Liver (tissue), 9 donors: Measurements from ENCODE around the gene BTBD9. TPM values are rescaled to one million over a fixed set of nuclear protein-coding genes. Genes with fewer than 3 reads are reported as not detected.

Source experiments
- DNase-seq: peaks from one replicate; pipeline ENCODE4 v3.0.0-alpha.2; 2017; ENCODE audit warnings: low spot score
- H3K27ac ChIP-seq, 2 donors: one replicate each; pipeline ENCODE4 v1.7.0; 2013; ENCODE audit warnings: inconsistent platforms in 2 of 2, low read length in 2 of 2, control low read depth in 1 of 2, low read depth in 1 of 2, mild to moderate bottlenecking in 1 of 2
- H3K27me3 ChIP-seq, 4 donors: one replicate each; pipeline versions ENCODE4 v1.6.1 to v1.7.0; 2013; ENCODE audit warnings: low read length in 3 of 4, inconsistent platforms in 1 of 4, mild to moderate bottlenecking in 1 of 4, moderate library complexity in 1 of 4; ENCODE audit not compliant: control insufficient read depth in 4 of 4, insufficient read depth in 4 of 4
- H3K36me3 ChIP-seq, 4 donors: one replicate each; pipeline versions ENCODE4 v1.6.1 to v1.7.0; 2013; ENCODE audit warnings: low read length in 3 of 4, mild to moderate bottlenecking in 3 of 4, low read depth in 1 of 4, moderate library complexity in 1 of 4; ENCODE audit not compliant: control insufficient read depth in 4 of 4, insufficient read depth in 3 of 4
- H3K4me1 ChIP-seq, 4 donors: one replicate each; pipeline versions ENCODE4 v1.6.1 to v1.7.0; 2013; ENCODE audit warnings: low read length in 3 of 4, mild to moderate bottlenecking in 3 of 4, moderate library complexity in 1 of 4; ENCODE audit not compliant: control insufficient read depth in 4 of 4, insufficient read depth in 4 of 4
- H3K4me3 ChIP-seq, 3 donors: one replicate each; pipeline versions ENCODE4 v1.6.1 to v1.7.0; 2013; ENCODE audit warnings: low read length in 3 of 3, control low read depth in 1 of 3, low read depth in 1 of 3, mild to moderate bottlenecking in 1 of 3
- H3K9ac ChIP-seq, 2 donors: one replicate each; pipeline ENCODE4 v1.7.0; 2013; ENCODE audit warnings: low read length in 2 of 2, mild to moderate bottlenecking in 2 of 2, moderate library complexity in 2 of 2, control low read depth in 1 of 2, low read depth in 1 of 2
- H3K9me3 ChIP-seq, 4 donors: one replicate each; pipeline versions ENCODE4 v1.6.1 to v1.7.0; 2013; ENCODE audit warnings: low read length in 3 of 4; ENCODE audit not compliant: control insufficient read depth in 4 of 4
- CTCF ChIP-seq: fragments of 150-350 bp; IDR thresholded peaks from 2 replicates; pipeline ENCODE4 v1.5.1; 2017; ENCODE audit warnings: improper control_type of control experiment, low read depth, low read length; ENCODE audit not compliant: missing input control
- EGR1 ChIP-seq, 2 donors: IDR thresholded peaks; 2 replicates each; pipeline ENCODE4 v1.6.1; 2016 to 2018; ENCODE audit warnings: antibody characterized with exemption in 2 of 2, low read depth in 2 of 2
- FOXA1 ChIP-seq: IDR thresholded peaks from 2 replicates; pipeline ENCODE4 v1.6.1; 2016; ENCODE audit warnings: antibody characterized with exemption
- GABPA ChIP-seq, 2 donors: IDR thresholded peaks in 1 of 2; conservative IDR thresholded peaks in 1 of 2; 2 replicates each; pipeline ENCODE4 v1.6.1; 2016; ENCODE audit warnings: antibody characterized with exemption in 2 of 2, mild to moderate bottlenecking in 1 of 2, moderate library complexity in 1 of 2
- HNF4A ChIP-seq, 2 donors: conservative IDR thresholded peaks; 2 replicates each; pipeline ENCODE4 v1.6.1; 2016; ENCODE audit warnings: antibody characterized with exemption in 2 of 2, mild to moderate bottlenecking in 2 of 2
- HNF4G ChIP-seq: IDR thresholded peaks from 2 replicates; pipeline ENCODE4 v1.6.1; 2016; ENCODE audit warnings: antibody characterized with exemption
- JUND ChIP-seq, 2 donors: IDR thresholded peaks; 2 replicates each; pipeline ENCODE4 v1.6.1; 2016; ENCODE audit warnings: antibody characterized with exemption in 2 of 2
- MAX ChIP-seq: IDR thresholded peaks from 2 replicates; pipeline ENCODE4 v1.6.1; 2016; ENCODE audit warnings: antibody characterized with exemption
- NR2F2 ChIP-seq: IDR thresholded peaks from 2 replicates; pipeline ENCODE4 v1.6.1; 2016; ENCODE audit warnings: antibody characterized with exemption
- RAD21 ChIP-seq, 2 donors: IDR thresholded peaks; 2 replicates each; pipeline ENCODE4 v1.6.1; 2016; ENCODE audit warnings: antibody characterized with exemption in 2 of 2, mild to moderate bottlenecking in 2 of 2
- SP1 ChIP-seq: IDR thresholded peaks from 2 replicates; pipeline ENCODE4 v1.6.1; 2018; ENCODE audit warnings: antibody characterized with exemption, mild to moderate bottlenecking
- TAF1 ChIP-seq: conservative IDR thresholded peaks from 2 replicates; pipeline ENCODE4 v1.6.1; 2016; ENCODE audit warnings: antibody characterized with exemption, mild to moderate bottlenecking
- YY1 ChIP-seq: IDR thresholded peaks from 2 replicates; pipeline ENCODE4 v1.6.1; 2016; ENCODE audit warnings: antibody characterized with exemption, mild to moderate bottlenecking
- ZBTB33 ChIP-seq: IDR thresholded peaks from 2 replicates; pipeline ENCODE4 v1.6.1; 2016; ENCODE audit warnings: antibody characterized with exemption
- WGBS: extraction: QIAGEN DNeasy Blood & Tissue Kit; methylation state at CpG from one replicate; pipeline ENCODE4 v1.1.7; 2013; 5-methylcytosine and 5-hydroxymethylcytosine counted together
- polyA plus RNA-seq, 2 donors: library from polyadenylated mRNA; stranded (reverse) in 1 of 2; unstranded in 1 of 2; fragments of 200-250 nt in 1 of 2; fragments of >200 nt in 1 of 2; fragmentation: Nextera tagmentation in 1 of 2; extraction: Ambion mirVana in 1 of 2; gene quantifications; one replicate each; pipeline versions ENCODE4 v1.2.1 to v1.2.3, GENCODE V29; 2013 to 2015
- total RNA-seq, 2 donors: library from RNA; depleted of rRNA; stranded (reverse); fragments of >200 nt; gene quantifications; one replicate each; pipeline ENCODE4 v1.2.3, GENCODE V29; 2014
- TF ChIP-seq, protein P1 (sequence below): IDR thresholded peaks from 2 replicates; pipeline ENCODE4 v1.6.1; 2016; ENCODE audit warnings: antibody characterized with exemption
- TF ChIP-seq, protein P2 (sequence below): IDR thresholded peaks from 2 replicates; pipeline ENCODE4 v1.6.1; 2016; ENCODE audit warnings: antibody characterized with exemption, mild to moderate bottlenecking
- donor health status: healthy.
- donor health status: healthy.
- donor health status: healthy.
- donor health status: healthy.
- donor health status: healthy.

The BTBD9 gene
- total and polyA plus RNA-seq, 4 donors, result 2.0 to 12.4 (median 5.7) TPM

GRCh38 chr6:38371881-38372280 is 267.8 kb downstream of the BTBD9 start:
- no peak for DNase-seq
- Histone ChIP-seq H3K27me3 (no peaks in the 10 kb centered on the region), H3K4me1 (no peaks in the 10 kb centered on the region), H3K36me3 (no peaks in the 10 kb centered on the region), H3K9me3 (no peaks in the 10 kb centered on the region), H3K9ac (no peak overlapping the region), H3K4me3 (no peak overlapping the region), H3K27ac (no peak overlapping the region)
- no peak for TF ChIP-seq HNF4G
- TF ChIP-seq CTCF, result no peak
- TF ChIP-seq TAF1, result no peak
- no peak for TF ChIP-seq JUND (IDR thresholded peaks at IDR 0.05)
- TF ChIP-seq RAD21 (IDR thresholded peaks at IDR 0.05), result no peak
- TF ChIP-seq, protein P1, sequence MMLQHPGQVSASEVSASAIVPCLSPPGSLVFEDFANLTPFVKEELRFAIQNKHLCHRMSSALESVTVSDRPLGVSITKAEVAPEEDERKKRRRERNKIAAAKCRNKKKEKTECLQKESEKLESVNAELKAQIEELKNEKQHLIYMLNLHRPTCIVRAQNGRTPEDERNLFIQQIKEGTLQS, result no peak
- TF ChIP-seq YY1, result no peak
- no peak for TF ChIP-seq HNF4A (conservative IDR thresholded peaks at IDR 0.05)
- no peak for TF ChIP-seq ZBTB33
- 97% methylated on average over 1 of the region's 1 CpG for WGBS

DNA sequence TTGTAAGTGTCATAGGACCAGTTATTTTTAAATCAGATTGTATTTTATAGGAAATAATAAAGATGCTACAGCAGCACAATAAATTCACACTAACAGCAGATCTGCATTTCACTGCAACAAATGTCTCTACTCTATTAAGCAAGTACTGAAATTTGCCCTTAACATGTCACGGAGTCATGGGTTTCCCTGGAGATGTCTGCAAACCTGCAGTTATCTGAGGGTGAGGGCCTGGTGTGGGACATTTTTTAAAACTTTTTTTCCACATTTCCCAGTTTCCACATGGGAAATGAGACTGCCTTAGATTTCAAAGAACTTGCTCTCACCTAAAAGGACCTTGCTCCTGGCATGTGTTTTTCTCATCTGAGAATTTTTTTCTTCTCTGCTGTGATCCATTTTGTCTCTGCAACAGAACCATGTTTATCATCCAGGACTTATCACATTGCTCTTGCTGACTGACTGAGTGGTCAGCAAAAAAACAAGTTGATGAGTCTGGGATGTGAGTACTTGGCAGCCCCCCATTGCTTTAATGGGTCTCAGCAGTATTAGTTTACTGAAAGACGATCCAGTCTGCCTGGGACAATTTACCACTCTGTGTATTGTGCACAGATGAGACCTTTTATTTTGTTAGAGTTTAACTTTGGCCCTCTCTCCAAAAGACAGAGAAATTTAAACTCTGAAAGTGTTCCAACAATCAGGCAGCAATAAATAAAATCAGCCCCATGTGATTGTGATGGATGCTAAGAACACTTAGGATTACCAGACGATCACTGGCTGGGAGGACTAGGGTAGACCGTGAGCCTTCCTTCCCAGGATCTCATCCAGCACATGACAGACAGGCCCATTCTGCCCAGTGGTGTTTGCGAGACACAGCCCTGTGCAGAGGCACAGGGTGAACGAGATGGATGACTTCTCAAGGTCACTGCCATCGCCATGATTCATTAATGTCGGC is 268.8 kb downstream of the BTBD9 start:
- Histone ChIP-seq H3K9ac (no peak overlapping the region), H3K9me3 (no peaks in the 10 kb centered on the region), H3K4me1 (no peaks in the 10 kb centered on the region), H3K4me3 (no peak overlapping the region), H3K36me3 (no peaks in the 10 kb centered on the region), H3K27ac (no peak overlapping the region), H3K27me3 (no peaks in the 10 kb centered on the region)
- TF ChIP-seq, protein P1, result no peak
- no peak for TF ChIP-seq EGR1 (IDR thresholded peaks at IDR 0.05; ENCODE audit: low read depth in 2 of 2)
- TF ChIP-seq FOXA1, result no peak
- TF ChIP-seq, protein P2, sequence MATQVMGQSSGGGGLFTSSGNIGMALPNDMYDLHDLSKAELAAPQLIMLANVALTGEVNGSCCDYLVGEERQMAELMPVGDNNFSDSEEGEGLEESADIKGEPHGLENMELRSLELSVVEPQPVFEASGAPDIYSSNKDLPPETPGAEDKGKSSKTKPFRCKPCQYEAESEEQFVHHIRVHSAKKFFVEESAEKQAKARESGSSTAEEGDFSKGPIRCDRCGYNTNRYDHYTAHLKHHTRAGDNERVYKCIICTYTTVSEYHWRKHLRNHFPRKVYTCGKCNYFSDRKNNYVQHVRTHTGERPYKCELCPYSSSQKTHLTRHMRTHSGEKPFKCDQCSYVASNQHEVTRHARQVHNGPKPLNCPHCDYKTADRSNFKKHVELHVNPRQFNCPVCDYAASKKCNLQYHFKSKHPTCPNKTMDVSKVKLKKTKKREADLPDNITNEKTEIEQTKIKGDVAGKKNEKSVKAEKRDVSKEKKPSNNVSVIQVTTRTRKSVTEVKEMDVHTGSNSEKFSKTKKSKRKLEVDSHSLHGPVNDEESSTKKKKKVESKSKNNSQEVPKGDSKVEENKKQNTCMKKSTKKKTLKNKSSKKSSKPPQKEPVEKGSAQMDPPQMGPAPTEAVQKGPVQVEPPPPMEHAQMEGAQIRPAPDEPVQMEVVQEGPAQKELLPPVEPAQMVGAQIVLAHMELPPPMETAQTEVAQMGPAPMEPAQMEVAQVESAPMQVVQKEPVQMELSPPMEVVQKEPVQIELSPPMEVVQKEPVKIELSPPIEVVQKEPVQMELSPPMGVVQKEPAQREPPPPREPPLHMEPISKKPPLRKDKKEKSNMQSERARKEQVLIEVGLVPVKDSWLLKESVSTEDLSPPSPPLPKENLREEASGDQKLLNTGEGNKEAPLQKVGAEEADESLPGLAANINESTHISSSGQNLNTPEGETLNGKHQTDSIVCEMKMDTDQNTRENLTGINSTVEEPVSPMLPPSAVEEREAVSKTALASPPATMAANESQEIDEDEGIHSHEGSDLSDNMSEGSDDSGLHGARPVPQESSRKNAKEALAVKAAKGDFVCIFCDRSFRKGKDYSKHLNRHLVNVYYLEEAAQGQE, result no peak
- no peak for TF ChIP-seq JUND (IDR thresholded peaks at IDR 0.05)
- no peak for TF ChIP-seq GABPA (IDR thresholded peaks at IDR 0.05 in 1 of 2, conservative IDR thresholded peaks at IDR 0.05 in 1 of 2)
- TF ChIP-seq MAX, result no peak
- TF ChIP-seq YY1, result no peak
- no peak for TF ChIP-seq CTCF
- no peak for TF ChIP-seq RAD21 (IDR thresholded peaks at IDR 0.05)
- no peak for TF ChIP-seq SP1
- no peak for TF ChIP-seq NR2F2
- 89% methylated on average over 8 of the region's 8 CpGs for WGBS
- DNase-seq, result no peak
